ENCODE results near the gene PCSK4. TPM values are rescaled to one million over a fixed set of nuclear protein-coding genes. Genes with fewer than 3 reads are reported as not detected.

The PCSK4 gene
- total RNA-seq, 1 donor from 2014 or later: 1.6 TPM

DNA sequence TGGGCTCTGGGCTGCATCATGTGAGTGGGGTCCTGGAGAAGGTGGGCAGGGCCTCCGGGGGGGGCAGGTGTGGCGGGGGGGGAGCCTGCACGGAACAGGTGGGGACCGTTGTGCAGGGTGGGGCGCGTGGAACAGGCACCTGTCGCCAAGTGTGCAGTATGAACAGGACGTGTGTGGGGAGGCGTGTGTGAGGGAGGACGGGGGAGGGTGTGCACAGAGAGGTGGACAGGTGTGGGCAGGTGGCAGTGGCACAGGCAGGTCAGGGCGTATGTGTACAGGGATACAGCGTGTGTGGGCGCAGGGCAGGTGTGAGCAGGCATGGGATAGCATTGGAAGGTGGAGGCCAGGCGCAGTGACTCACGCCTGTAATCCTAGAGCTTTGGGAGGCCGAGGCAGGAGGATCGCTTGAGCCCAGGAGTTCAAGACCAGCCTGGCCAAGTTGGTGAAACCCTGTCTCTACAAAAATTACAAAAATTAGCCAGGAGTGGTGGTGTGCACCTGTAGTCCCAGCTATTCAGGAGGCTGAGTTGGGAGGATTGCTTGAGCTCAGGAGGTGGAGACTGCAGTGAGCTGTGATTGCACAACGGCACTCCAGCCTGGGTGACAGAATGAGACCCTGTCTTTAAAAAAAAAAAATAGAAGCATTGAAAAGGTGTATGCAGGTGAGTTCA lies 37.0 kb upstream of the PCSK4 start:
- H3K36me3 ChIP-seq (ENCODE audit: control insufficient read depth, insufficient read depth, low read length): no peaks in the 10 kb centered on the region
- no peak for DNase-seq (ENCODE audit: low read depth)
- H3K27me3 ChIP-seq (ENCODE audit: control insufficient read depth, insufficient read depth, low read length): peaks cover 46% of the 10 kb centered on the region
- TF ChIP-seq CTCF (IDR thresholded peaks at IDR 0.05; ENCODE audit: insufficient read depth, low read length, poor library complexity, severe bottlenecking): no peak
- no peak overlapping the region for H3K4me3 ChIP-seq (ENCODE audit: low read depth, low read length)

- H3K36me3 ChIP-seq (ENCODE audit: control insufficient read depth, insufficient read depth, low read length): no peaks in the 10 kb centered on the region
- H3K27me3 ChIP-seq (ENCODE audit: control insufficient read depth, insufficient read depth, low read length): peaks cover 51% of the 10 kb centered on the region
- no peak for DNase-seq (ENCODE audit: low read depth)
- TF ChIP-seq CTCF (IDR thresholded peaks at IDR 0.05; ENCODE audit: insufficient read depth, low read length, poor library complexity, severe bottlenecking): no peak
- no peak overlapping the region for H3K4me3 ChIP-seq (ENCODE audit: low read depth, low read length)
Observed at GRCh38 chr19:1526066-1526778, 36.1 kb upstream of the PCSK4 start.

DNA sequence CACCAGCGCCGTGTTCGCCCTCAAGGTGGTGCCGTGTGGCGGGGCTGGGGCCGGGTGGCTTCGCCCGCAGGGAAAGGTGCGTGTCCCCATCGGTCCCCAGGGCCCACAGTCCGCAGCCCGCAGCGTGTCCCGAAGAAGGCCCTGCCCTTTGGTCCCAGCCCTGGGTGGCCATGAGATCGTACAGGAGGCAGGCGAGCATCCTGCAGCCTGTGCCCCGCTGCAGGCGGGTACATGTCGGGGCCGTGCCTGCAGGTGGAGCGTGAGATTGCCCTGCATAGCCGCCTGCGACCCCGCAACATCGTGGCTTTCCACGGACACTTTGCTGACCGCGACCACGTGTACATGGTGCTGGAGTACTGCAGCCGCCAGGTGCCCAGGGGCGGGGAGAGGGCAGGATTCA lies 35.2 kb upstream of the PCSK4 start:
- no peak for DNase-seq (ENCODE audit: low read depth)
- Histone ChIP-seq H3K36me3 (ENCODE audit: control insufficient read depth, insufficient read depth, low read length) (no peaks in the 10 kb centered on the region), H3K4me3 (ENCODE audit: low read depth, low read length) (no peak overlapping the region), H3K27me3 (ENCODE audit: control insufficient read depth, insufficient read depth, low read length) (peaks cover 52% of the 10 kb centered on the region)
- no peak for TF ChIP-seq CTCF (IDR thresholded peaks at IDR 0.05; ENCODE audit: insufficient read depth, low read length, poor library complexity, severe bottlenecking)

DNA sequence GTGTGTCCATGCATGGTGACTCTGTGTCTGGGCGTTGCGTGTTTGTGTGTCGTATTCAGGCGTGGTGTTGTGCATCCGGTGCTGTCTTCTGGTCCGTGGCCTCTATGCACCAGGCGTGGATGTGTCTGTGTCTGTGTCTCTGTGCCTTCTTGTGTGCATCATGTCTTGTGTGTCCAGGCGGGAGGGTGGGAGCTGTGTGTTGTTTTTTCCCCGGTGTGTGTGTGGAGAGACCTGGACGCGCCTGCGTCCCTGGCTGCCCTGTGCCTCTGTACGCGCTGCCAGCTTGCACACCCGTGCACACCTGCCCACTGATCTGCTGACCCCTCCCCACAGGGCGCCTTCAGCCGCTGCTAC lies 34.8 kb upstream of the PCSK4 start:
- Histone ChIP-seq H3K27me3 (ENCODE audit: control insufficient read depth, insufficient read depth, low read length) (peaks cover 53% of the 10 kb centered on the region), H3K4me3 (ENCODE audit: low read depth, low read length) (no peak overlapping the region), H3K36me3 (ENCODE audit: control insufficient read depth, insufficient read depth, low read length) (no peaks in the 10 kb centered on the region)
- DNase-seq (ENCODE audit: low read depth): no peak
- TF ChIP-seq CTCF (IDR thresholded peaks at IDR 0.05; ENCODE audit: insufficient read depth, low read length, poor library complexity, severe bottlenecking): no peak

- peaks cover 52% of the 10 kb centered on the region for H3K27me3 ChIP-seq (ENCODE audit: control insufficient read depth, insufficient read depth, low read length)
- no peak for DNase-seq (ENCODE audit: low read depth)
- no peaks in the 10 kb centered on the region for H3K36me3 ChIP-seq (ENCODE audit: control insufficient read depth, insufficient read depth, low read length)
- no peak for TF ChIP-seq CTCF (IDR thresholded peaks at IDR 0.05; ENCODE audit: insufficient read depth, low read length, poor library complexity, severe bottlenecking)
- H3K4me3 ChIP-seq (ENCODE audit: low read depth, low read length): no peak overlapping the region
Observed at GRCh38 chr19:1524287-1524971, 34.3 kb upstream of the PCSK4 start.

All from kidney epithelial cell (primary cell).